ENCODE measurements around the gene SLC25A47. TPM values are rescaled to one million over a fixed set of nuclear protein-coding genes. Genes with fewer than 3 reads are reported as not detected.
"Not testable (repeated sequence)": the region's sequence is repeated elsewhere in the genome, so short reads cannot be mapped to it uniquely, and the experiment has no call there.

SLC25A47 gene, protein sequence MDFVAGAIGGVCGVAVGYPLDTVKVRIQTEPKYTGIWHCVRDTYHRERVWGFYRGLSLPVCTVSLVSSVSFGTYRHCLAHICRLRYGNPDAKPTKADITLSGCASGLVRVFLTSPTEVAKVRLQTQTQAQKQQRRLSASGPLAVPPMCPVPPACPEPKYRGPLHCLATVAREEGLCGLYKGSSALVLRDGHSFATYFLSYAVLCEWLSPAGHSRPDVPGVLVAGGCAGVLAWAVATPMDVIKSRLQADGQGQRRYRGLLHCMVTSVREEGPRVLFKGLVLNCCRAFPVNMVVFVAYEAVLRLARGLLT
- not detected for polyA plus RNA-seq (2012; ENCODE audit: missing spikeins)

DNA sequence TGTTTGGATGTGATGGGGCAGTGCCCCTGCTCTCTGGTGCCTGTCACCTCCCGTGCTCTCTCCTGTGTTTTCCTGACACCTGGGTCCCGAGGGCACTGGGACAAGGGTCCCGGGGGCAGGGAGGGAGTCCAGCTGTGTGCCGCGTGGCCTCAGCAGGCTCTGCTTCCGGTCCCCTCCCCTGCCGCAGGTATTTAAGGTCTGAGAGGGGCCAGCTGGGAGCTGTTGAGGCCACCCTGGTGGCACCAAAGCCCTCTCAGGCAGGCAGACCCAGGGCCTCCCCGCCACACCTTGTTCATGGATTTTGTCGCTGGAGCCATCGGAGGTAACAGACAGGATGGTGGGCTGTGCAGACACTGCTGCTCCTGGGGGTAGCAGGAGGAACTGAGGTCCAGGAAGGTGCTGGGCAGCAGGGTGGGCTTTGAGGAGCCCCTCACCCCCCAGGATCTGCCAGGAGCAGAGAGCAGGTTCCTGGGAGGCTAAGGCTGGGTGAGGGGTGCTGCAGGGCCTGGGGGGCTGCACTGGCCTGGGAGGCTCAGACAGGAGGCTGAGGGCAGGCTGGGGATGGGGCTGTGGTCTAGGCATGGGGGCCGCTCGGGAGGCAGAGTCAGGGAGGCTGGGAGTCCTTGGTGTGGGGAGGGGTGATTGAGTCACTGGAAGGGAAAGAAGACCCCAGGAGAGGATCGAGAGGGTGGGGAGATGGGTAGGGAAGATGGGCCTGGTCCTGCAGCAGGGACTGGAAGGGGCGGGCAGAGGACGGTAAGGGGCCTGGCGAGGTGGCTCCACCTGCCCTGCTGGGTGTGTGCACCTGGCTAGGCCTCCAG, at the start of gene SLC25A47:
Gene SLC25A47, plus strand, starts transcription at position 219 of the 821 bp plus-strand sequence. Its CDS starts 76 bp downstream, at position 295.
- no peak for DNase-seq (ENCODE audit: insufficient read length)
- FAIRE-seq, result no peak
- TF ChIP-seq TAF1 (IDR thresholded peaks at IDR 0.05; ENCODE audit: borderline replicate concordance, low read depth, low read length), result no peak
- TF ChIP-seq POLR2AphosphoS5 (IDR thresholded peaks at IDR 0.05; ENCODE audit: low read depth, low read length), result no peak
- TF ChIP-seq POLR2A (IDR thresholded peaks at IDR 0.05; ENCODE audit: low read depth, low read length), result no peak

GRCh38 chr14:100274250-100274649, 48.9 kb upstream of the SLC25A47 start:
- FAIRE-seq (no peak), DNase-seq (ENCODE audit: insufficient read length) (no peak)
- TF ChIP-seq POLR2A (IDR thresholded peaks at IDR 0.05; ENCODE audit: low read depth, low read length) (no peak), POLR2AphosphoS5 (IDR thresholded peaks at IDR 0.05; ENCODE audit: low read depth, low read length) (no peak), TAF1 (IDR thresholded peaks at IDR 0.05; ENCODE audit: borderline replicate concordance, low read depth, low read length) (no peak)

- DNase-seq (ENCODE audit: insufficient read length) (no peak), FAIRE-seq (peak; percentile 36)
- TF ChIP-seq POLR2A (IDR thresholded peaks at IDR 0.05; ENCODE audit: low read depth, low read length) (no peak), POLR2AphosphoS5 (IDR thresholded peaks at IDR 0.05; ENCODE audit: low read depth, low read length) (no peak), TAF1 (IDR thresholded peaks at IDR 0.05; ENCODE audit: borderline replicate concordance, low read depth, low read length) (no peak)
These were observed 47.9 kb upstream of the SLC25A47 start for GRCh38 chr14:100275214-100275613.

DNA sequence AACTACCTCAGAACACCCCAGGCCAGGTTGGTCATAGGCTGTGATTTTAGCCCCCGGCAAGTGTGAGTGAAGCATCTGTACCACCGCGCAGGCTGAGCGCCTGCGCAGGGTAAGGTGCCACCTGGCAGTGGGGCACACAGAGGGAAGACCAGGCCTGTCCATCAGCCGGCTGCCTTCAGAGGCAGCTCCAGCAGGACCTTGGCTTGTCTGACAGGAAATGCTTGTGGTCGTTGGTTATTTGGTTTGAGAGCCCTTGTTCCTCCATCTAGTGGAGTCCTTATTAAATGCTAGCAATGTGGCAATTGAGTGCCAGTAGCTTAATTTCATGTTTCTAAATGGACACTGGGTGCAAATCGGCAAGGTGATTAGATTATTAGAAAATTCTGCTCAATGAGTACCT, 44.4 kb upstream of the SLC25A47 start:
- TF ChIP-seq POLR2AphosphoS5 (IDR thresholded peaks at IDR 0.05; ENCODE audit: low read depth, low read length) (no peak), POLR2A (IDR thresholded peaks at IDR 0.05; ENCODE audit: low read depth, low read length) (no peak), TAF1 (IDR thresholded peaks at IDR 0.05; ENCODE audit: borderline replicate concordance, low read depth, low read length) (no peak)
- FAIRE-seq (no peak), DNase-seq (ENCODE audit: insufficient read length) (no peak)

GRCh38 chr14:100279133-100279532, 44.0 kb upstream of the SLC25A47 start:
- no peak for FAIRE-seq
- TF ChIP-seq POLR2A (IDR thresholded peaks at IDR 0.05; ENCODE audit: low read depth, low read length) (no peak), POLR2AphosphoS5 (IDR thresholded peaks at IDR 0.05; ENCODE audit: low read depth, low read length) (no peak), TAF1 (IDR thresholded peaks at IDR 0.05; ENCODE audit: borderline replicate concordance, low read depth, low read length) (no peak)
- no peak for DNase-seq (ENCODE audit: insufficient read length)

DNA sequence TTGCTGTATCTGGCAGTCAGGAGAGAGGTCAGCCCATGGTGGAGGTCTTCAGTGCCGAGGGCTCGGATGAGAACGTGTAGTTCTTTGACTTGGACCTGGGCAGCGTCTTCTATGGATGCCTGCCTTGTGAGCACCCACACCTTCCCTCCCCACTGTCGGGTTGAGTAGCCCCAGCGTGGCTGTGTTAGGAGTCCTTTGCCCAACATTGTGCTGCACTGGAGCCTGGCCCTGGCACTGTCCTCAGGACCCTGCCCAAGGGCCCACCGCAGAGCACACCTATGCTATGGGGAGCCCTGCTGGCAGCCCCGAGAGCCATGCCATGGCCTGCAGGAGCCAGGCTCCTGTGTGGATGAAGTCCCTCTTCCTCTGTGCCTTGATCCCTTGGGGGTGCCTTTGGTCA, 43.6 kb upstream of the SLC25A47 start:
- no peak for DNase-seq (ENCODE audit: insufficient read length)
- FAIRE-seq, result no peak
- no peak for TF ChIP-seq TAF1 (IDR thresholded peaks at IDR 0.05; ENCODE audit: borderline replicate concordance, low read depth, low read length)
- no peak for TF ChIP-seq POLR2AphosphoS5 (IDR thresholded peaks at IDR 0.05; ENCODE audit: low read depth, low read length)
- no peak for TF ChIP-seq POLR2A (IDR thresholded peaks at IDR 0.05; ENCODE audit: low read depth, low read length)

DNA sequence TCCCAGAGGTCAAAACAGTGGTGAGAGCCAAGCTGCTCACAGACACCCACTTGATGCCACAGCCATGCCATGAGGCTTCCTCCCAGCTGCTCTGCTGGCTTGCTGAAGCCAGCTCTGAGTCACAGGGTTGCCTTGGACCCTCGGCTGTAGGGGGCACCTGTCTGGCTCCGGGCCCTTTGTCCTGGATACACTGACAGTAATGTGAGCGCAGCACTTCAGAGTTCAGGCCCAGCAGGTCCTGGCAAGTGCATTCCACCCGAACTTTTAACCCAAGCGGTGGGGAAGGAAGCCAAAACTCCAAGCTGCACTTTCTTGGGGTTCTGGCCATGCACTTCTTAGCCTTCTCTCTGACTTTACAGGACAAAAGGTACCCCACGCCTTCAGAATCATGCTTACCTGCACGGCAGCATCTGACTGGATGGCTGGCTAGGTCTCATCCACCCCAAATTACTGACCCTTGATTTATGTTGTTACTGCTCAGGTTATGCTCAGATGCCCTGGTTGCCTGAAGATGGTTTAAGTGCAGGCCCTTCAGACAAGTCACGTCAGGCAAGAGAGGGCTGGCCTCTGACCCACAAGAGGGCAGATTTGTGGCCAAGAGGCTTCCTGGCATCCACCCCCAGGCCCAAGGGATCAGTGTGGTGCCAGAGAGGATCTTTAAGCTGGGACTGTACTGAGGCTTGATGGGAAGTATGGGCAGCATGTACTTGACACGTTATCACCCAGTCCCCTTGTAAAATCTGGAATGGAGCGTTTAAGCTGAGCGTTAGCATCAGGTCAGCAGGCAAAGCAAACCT, 41.7 kb upstream of the SLC25A47 start:
- DNase-seq (ENCODE audit: insufficient read length) (no peak), FAIRE-seq (no peak)
- TF ChIP-seq POLR2A (IDR thresholded peaks at IDR 0.05; ENCODE audit: low read depth, low read length) (no peak), POLR2AphosphoS5 (IDR thresholded peaks at IDR 0.05; ENCODE audit: low read depth, low read length) (no peak)

DNA sequence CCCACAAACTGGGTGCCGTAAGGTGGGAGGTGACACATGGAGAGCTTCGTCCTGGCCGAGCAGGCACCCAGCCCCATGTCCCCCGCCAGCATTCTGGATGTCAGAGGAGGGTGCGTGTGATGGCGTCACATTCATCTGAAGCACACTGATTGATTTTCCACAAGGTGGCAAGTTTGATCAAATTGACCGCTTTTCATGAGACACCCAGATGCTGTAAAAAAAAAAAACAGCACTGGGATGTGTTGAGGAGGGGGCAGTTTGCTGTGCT, 41.1 kb upstream of the SLC25A47 start:
- TF ChIP-seq TAF1 (IDR thresholded peaks at IDR 0.05; ENCODE audit: borderline replicate concordance, low read depth, low read length) (no peak), POLR2AphosphoS5 (IDR thresholded peaks at IDR 0.05; ENCODE audit: low read depth, low read length) (peak; percentile 42; the same call in 1 of the 2 replicates), POLR2A (IDR thresholded peaks at IDR 0.05; ENCODE audit: low read depth, low read length) (no peak)
- DNase-seq (ENCODE audit: insufficient read length), result no peak
- no peak for FAIRE-seq

DNA sequence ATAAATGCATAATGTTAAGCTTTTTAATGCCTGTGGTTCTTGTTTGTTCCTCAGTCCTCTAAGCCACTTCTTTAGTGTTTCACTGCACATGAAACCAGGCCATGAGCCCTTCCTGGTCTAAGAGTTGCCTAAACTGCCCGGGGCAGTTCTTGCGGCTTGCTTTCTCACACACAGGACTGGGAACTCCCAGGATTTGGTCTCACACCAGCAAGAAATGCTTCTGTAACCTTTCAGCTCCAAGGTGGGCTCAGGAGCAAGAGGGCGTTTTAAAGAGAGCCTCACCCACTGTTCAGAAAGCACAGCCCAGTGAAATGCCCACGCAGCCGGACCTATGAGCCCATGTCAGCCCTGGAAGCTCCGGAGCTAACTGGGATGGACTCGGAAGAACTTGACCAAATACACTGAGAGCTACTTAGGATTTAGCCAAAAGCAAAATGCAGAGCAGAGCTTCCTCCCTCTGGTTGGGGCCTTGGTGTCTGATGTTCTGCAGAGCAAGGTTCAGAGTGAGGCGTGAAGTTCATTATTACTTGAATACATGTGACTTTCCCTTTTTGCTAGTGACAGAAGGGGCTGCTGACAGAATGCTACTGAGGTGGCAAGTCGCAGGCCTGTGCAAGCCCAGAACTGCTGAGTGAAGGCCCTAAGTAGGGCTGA, 40.2 kb upstream of the SLC25A47 start:
- TF ChIP-seq POLR2A (IDR thresholded peaks at IDR 0.05; ENCODE audit: low read depth, low read length), result peak; percentile 17; the same call in 1 of the 2 replicates
- no peak for TF ChIP-seq TAF1 (IDR thresholded peaks at IDR 0.05; ENCODE audit: borderline replicate concordance, low read depth, low read length)
- DNase-seq (ENCODE audit: insufficient read length) (no peak), FAIRE-seq (no peak)

- DNase-seq (ENCODE audit: insufficient read length); FAIRE-seq: not testable (repeated sequence)
These were observed 39.7 kb upstream of the SLC25A47 start for GRCh38 chr14:100283436-100283835.

Measured in GM12892 (cell line).